ENCODE measurements around the gene PUS3.
"Not testable (repeated sequence)": the region's sequence is repeated elsewhere in the genome, so short reads cannot be mapped to it uniquely, and the experiment has no call there.

Gene PUS3

GRCh38 chr11:125874556-125875124, 28.4 kb downstream of the PUS3 start:
- Histone ChIP-seq H3K36me3 (ENCODE audit: control insufficient read depth, insufficient read depth, low read length) (no peaks in the 10 kb centered on the region), H3K27me3 (replicated peaks; ENCODE audit: control insufficient read depth, insufficient read depth, low read length) (no peaks in the 10 kb centered on the region; the same call in 1 of the 2 replicates), H3K4me3 (replicated peaks; ENCODE audit: low read depth, low read length) (no peak overlapping the region)
- peak; percentile 80 for TF ChIP-seq CTCF (IDR thresholded peaks at IDR 0.05; ENCODE audit: insufficient read depth, low read length, poor library complexity, severe bottlenecking)
- no peak for DNase-seq (ENCODE audit: extremely low read depth, insufficient read length)

GRCh38 chr11:125873881-125874555, 29.0 kb downstream of the PUS3 start:
- TF ChIP-seq CTCF (IDR thresholded peaks at IDR 0.05; ENCODE audit: insufficient read depth, low read length, poor library complexity, severe bottlenecking): no peak
- DNase-seq (ENCODE audit: extremely low read depth, insufficient read length): no peak
- H3K4me3 ChIP-seq (replicated peaks; ENCODE audit: low read depth, low read length): no peak overlapping the region
- H3K27me3 ChIP-seq (replicated peaks; ENCODE audit: control insufficient read depth, insufficient read depth, low read length): no peaks in the 10 kb centered on the region; the same call in 1 of the 2 replicates
- no peaks in the 10 kb centered on the region for H3K36me3 ChIP-seq (ENCODE audit: control insufficient read depth, insufficient read depth, low read length)

GRCh38 chr11:125872138-125872491, 30.9 kb downstream of the PUS3 start:
- DNase-seq (ENCODE audit: extremely low read depth, insufficient read length): no peak
- Histone ChIP-seq H3K4me3 (replicated peaks; ENCODE audit: low read depth, low read length) (no peak overlapping the region), H3K27me3 (replicated peaks; ENCODE audit: control insufficient read depth, insufficient read depth, low read length) (no peaks in the 10 kb centered on the region; the same call in 1 of the 2 replicates), H3K36me3 (ENCODE audit: control insufficient read depth, insufficient read depth, low read length) (no peaks in the 10 kb centered on the region)
- TF ChIP-seq CTCF (IDR thresholded peaks at IDR 0.05; ENCODE audit: insufficient read depth, low read length, poor library complexity, severe bottlenecking): no peak

GRCh38 chr11:125871391-125872137, 31.4 kb downstream of the PUS3 start:
- DNase-seq (ENCODE audit: extremely low read depth, insufficient read length): no peak
- no peaks in the 10 kb centered on the region; the same call in 1 of the 2 replicates for H3K27me3 ChIP-seq (replicated peaks; ENCODE audit: control insufficient read depth, insufficient read depth, low read length)
- TF ChIP-seq CTCF (IDR thresholded peaks at IDR 0.05; ENCODE audit: insufficient read depth, low read length, poor library complexity, severe bottlenecking): peak; percentile 52
- H3K4me3 ChIP-seq (replicated peaks; ENCODE audit: low read depth, low read length): no peak overlapping the region
- no peaks in the 10 kb centered on the region for H3K36me3 ChIP-seq (ENCODE audit: control insufficient read depth, insufficient read depth, low read length)

GRCh38 chr11:125869521-125869920, 33.5 kb downstream of the PUS3 start:
- DNase-seq (ENCODE audit: extremely low read depth, insufficient read length): no peak
- Histone ChIP-seq H3K36me3 (ENCODE audit: control insufficient read depth, insufficient read depth, low read length) (no peaks in the 10 kb centered on the region), H3K4me3 (replicated peaks; ENCODE audit: low read depth, low read length) (no peak overlapping the region), H3K27me3 (replicated peaks; ENCODE audit: control insufficient read depth, insufficient read depth, low read length) (no peaks in the 10 kb centered on the region)
- no peak for TF ChIP-seq CTCF (IDR thresholded peaks at IDR 0.05; ENCODE audit: insufficient read depth, low read length, poor library complexity, severe bottlenecking)

- not testable (repeated sequence) for H3K36me3 ChIP-seq (ENCODE audit: control insufficient read depth, insufficient read depth, low read length); H3K27me3 ChIP-seq (replicated peaks; ENCODE audit: control insufficient read depth, insufficient read depth, low read length); H3K4me3 ChIP-seq (replicated peaks; ENCODE audit: low read depth, low read length); DNase-seq (ENCODE audit: extremely low read depth, insufficient read length)
Measured at GRCh38 chr11:125865354-125865753, 37.7 kb downstream of the PUS3 start.

- not testable (repeated sequence) for H3K36me3 ChIP-seq (ENCODE audit: control insufficient read depth, insufficient read depth, low read length); DNase-seq (ENCODE audit: extremely low read depth, insufficient read length); H3K27me3 ChIP-seq (replicated peaks; ENCODE audit: control insufficient read depth, insufficient read depth, low read length); H3K4me3 ChIP-seq (replicated peaks; ENCODE audit: low read depth, low read length)
Measured at GRCh38 chr11:125862786-125863185, 40.2 kb downstream of the PUS3 start.

GRCh38 chr11:125857670-125858069, 45.3 kb downstream of the PUS3 start:
- H3K4me3 ChIP-seq (replicated peaks; ENCODE audit: low read depth, low read length); H3K36me3 ChIP-seq (ENCODE audit: control insufficient read depth, insufficient read depth, low read length); DNase-seq (ENCODE audit: extremely low read depth, insufficient read length); H3K27me3 ChIP-seq (replicated peaks; ENCODE audit: control insufficient read depth, insufficient read depth, low read length): not testable (repeated sequence)

Data from GM06990 (cell line).